Measurements from ENCODE around the gene NCS1.

Gene NCS1

DNA sequence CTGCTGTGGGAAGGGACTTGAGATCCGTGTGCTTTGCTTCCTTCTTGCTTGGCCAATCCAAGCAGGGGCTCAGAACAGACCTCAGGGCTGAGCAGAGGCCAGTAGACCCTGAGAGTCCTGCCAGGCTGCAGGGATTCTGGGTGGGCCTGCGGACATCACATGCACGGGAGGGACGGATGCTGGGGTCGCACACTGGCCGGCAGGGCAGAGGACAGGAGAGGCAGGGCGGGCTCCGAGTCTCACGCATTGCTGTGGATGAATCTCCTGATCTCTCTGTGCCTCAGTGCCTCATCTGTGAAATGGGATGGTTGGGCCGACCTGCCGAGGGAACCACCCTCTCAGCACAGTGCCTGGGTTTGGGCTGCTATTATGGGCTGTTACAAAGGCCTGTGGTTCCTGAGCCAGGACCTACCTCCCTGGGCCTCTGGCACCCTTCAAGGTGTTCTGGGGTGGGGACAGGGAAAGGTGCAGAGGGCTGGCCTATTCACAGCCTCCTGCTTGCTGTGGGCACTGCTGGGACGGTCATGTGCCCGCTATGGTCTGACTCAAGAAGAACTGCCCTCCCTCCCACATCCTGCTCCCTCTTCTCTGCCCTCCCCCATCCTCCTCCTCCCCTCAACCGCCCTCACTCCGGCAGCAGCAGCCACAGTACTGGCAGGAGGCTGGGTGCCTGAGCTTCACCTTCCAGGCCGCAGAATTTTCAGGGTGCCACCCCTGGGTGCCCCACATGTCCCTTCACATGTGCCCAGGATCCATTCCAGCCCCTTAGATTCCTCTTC is 43.3 kb downstream of the NCS1 start:
- Mint-ChIP-seq H3K27ac (no peak overlapping the region), H3K4me1 (peaks cover 3% of the 10 kb centered on the region), H3K36me3 (ENCODE audit: low read depth) (no peaks in the 10 kb centered on the region), H3K4me3 (no peak overlapping the region), H3K27me3 (no peaks in the 10 kb centered on the region), H3K9me3 (no peaks in the 10 kb centered on the region)
- ATAC-seq (no peak), DNase-seq (no peak)

DNA sequence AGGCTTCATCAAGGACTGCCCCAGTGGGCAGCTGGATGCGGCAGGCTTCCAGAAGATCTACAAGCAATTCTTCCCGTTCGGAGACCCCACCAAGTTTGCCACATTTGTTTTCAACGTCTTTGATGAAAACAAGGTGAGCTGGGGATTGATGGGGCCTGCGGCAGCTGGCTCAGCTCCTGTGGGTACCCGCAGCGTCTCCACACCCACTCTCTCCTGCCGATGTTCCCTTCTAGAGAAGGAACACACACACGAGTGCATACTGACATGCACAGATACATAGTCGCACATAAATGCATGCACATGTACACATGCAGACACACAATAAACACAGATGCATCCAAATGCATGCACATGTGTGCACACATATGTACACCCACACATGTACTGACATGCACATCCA is 45.6 kb downstream of the NCS1 start:
- Mint-ChIP-seq H3K36me3 (ENCODE audit: low read depth) (no peaks in the 10 kb centered on the region), H3K27ac (no peak overlapping the region), H3K4me1 (peaks cover 3% of the 10 kb centered on the region), H3K27me3 (no peaks in the 10 kb centered on the region), H3K9me3 (no peaks in the 10 kb centered on the region), H3K4me3 (no peak overlapping the region)
- DNase-seq (no peak), ATAC-seq (no peak)

DNA sequence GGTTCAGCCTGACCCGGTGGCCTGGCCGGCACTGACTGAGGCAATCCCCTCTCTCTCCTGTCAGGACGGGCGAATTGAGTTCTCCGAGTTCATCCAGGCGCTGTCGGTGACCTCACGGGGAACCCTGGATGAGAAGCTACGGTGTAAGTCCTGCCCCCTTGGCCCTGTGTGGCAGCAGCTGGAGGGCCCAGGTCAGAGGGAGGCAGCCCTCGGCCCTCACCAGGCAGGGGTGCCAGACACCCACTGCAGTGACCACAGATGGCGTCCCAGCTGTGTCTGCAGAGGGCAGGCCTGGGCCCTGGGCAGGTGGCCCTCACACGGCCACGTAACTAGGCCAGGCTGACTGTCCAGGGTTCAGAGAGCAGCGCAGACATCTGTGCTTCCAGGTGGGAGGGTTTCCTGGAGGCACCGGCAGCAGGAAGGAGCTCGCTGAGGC is 47.5 kb downstream of the NCS1 start:
- DNase-seq: no peak
- H3K4me3 Mint-ChIP-seq: no peak overlapping the region
- peaks cover 3% of the 10 kb centered on the region for H3K4me1 Mint-ChIP-seq
- no peak for ATAC-seq
- H3K27ac Mint-ChIP-seq: no peak overlapping the region
- H3K27me3 Mint-ChIP-seq: no peaks in the 10 kb centered on the region
- no peaks in the 10 kb centered on the region for H3K9me3 Mint-ChIP-seq
- H3K36me3 Mint-ChIP-seq (ENCODE audit: low read depth): no peaks in the 10 kb centered on the region

DNA sequence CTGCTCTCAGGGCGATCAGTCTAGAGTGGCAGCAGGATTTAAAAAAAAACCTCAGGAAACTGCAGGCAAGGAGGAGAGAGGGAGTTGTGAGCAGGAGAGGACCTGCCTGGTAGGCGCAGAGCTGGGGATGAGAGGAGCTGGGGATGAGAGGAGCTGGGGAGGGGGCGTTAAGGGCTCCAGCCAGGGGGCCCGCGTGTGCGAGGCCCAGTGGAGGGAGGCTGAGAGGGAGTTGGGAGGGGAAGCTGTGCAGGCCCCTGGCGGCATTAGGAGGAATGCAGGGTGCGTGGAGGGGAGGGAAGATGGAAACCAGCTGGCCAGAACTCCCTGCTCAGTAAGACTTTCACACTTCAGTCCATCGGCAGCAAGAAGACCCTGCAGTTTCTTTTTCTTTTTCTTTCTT is 48.1 kb downstream of the NCS1 start:
- Mint-ChIP-seq H3K27me3 (no peaks in the 10 kb centered on the region), H3K4me1 (no peaks in the 10 kb centered on the region), H3K36me3 (ENCODE audit: low read depth) (no peaks in the 10 kb centered on the region), H3K27ac (no peak overlapping the region), H3K9me3 (no peaks in the 10 kb centered on the region), H3K4me3 (no peak overlapping the region)
- ATAC-seq (no peak), DNase-seq (no peak)

DNA sequence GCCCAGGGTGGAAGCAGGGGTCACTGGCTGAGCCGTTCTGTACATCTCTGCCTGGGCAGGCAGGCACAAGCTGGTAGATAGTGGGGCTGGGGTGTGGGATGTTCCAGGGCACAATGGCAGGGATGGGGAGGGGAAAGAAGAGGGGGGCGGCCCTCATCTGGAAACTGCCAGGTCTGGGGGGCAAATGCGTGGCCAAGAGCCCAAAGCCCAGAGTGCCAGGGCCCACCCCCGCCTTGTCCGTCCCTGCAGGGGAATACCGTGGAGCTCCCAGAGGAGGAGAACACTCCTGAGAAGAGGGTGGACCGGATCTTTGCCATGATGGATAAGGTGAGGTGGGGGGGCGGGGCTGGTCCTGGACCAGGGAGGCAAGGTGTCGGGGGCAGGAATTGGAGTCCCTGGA is 50.6 kb downstream of the NCS1 start:
- peaks cover 6% of the 10 kb centered on the region for H3K9me3 Mint-ChIP-seq

DNA sequence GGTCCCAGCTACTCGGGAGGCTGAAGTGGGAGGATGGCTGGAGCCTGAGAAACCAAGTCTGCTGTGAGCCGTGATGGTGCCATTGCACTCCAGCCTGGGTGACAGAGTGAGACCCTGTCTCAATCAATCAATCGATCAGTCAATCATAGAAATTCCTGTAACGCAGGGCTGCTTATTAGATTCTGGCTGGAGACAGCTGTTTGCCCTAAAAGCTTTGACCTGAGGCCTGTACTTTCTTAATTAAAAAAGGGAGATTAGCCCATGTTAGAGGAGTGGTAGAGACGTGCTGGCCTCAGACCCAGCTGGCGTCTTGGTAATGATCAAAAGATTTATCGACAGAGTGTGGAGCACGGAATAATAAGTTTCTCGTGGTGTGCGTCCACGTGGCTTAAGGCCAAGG is 52.9 kb downstream of the NCS1 start:
- Mint-ChIP-seq H3K27me3 (no peaks in the 10 kb centered on the region), H3K36me3 (ENCODE audit: low read depth) (peaks cover 18% of the 10 kb centered on the region), H3K4me1 (no peaks in the 10 kb centered on the region), H3K9me3 (peaks cover 11% of the 10 kb centered on the region), H3K27ac (no peak overlapping the region), H3K4me3 (no peak overlapping the region)
- DNase-seq (no peak), ATAC-seq (no peak)

More for the DNA sequence above, 50.6 kb downstream of the NCS1 start:
- DNase-seq (no peak), ATAC-seq (no peak)
- H3K27me3 Mint-ChIP-seq: no peaks in the 10 kb centered on the region
- no peaks in the 10 kb centered on the region for H3K4me1 Mint-ChIP-seq
- no peak overlapping the region for H3K27ac Mint-ChIP-seq
- H3K36me3 Mint-ChIP-seq (ENCODE audit: low read depth): peaks cover 12% of the 10 kb centered on the region
- H3K4me3 Mint-ChIP-seq: no peak overlapping the region

DNA sequence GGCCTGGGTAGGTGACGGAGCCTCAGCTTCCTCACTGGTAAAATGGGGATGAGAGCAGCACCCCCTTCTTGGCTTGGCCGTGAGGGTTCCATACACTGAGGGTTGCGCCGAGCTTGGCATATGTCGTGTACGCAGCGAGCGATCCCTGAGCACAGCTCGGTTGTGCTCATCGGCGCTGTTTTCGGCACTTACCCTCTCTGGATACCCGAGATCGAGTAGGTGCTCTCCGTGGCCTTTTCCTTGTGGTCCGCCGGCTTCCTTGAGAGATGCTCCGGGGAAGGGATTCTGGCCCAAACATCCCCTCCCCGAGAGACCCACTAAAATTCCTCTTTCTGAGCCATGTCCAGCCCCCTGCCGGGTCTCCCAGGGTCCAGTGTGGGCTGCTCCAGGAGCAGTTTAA is 53.4 kb downstream of the NCS1 start:
- no peaks in the 10 kb centered on the region for H3K4me1 Mint-ChIP-seq
- no peak for DNase-seq
- no peak overlapping the region for H3K4me3 Mint-ChIP-seq
- H3K27me3 Mint-ChIP-seq: no peaks in the 10 kb centered on the region
- H3K27ac Mint-ChIP-seq: no peak overlapping the region
- peaks cover 18% of the 10 kb centered on the region for H3K36me3 Mint-ChIP-seq (ENCODE audit: low read depth)
- peaks cover 11% of the 10 kb centered on the region for H3K9me3 Mint-ChIP-seq
- no peak for ATAC-seq

DNA sequence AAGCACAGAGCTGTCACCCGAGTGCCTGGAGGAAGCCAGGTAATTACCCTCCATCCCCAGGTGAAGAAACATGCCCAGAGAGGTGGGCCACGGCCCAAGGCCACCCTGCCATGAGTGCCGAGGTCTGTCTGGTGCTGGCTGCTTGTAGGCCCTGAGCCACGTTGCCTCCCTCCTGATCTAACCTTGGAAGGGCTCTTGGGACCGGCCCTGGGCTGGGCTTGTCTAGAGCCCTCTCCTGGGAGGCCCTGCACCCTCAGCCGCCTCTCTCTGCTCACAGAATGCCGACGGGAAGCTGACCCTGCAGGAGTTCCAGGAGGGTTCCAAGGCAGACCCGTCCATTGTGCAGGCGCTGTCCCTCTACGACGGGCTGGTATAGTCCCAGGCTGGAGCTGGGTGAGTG is 53.9 kb downstream of the NCS1 start:
- no peak overlapping the region for H3K27ac Mint-ChIP-seq
- ATAC-seq (no peak), DNase-seq (no peak)
- H3K9me3 Mint-ChIP-seq: peaks cover 11% of the 10 kb centered on the region
- H3K36me3 Mint-ChIP-seq (ENCODE audit: low read depth): peaks cover 18% of the 10 kb centered on the region
- no peaks in the 10 kb centered on the region for H3K27me3 Mint-ChIP-seq
- no peaks in the 10 kb centered on the region for H3K4me1 Mint-ChIP-seq
- H3K4me3 Mint-ChIP-seq: no peak overlapping the region

DNA sequence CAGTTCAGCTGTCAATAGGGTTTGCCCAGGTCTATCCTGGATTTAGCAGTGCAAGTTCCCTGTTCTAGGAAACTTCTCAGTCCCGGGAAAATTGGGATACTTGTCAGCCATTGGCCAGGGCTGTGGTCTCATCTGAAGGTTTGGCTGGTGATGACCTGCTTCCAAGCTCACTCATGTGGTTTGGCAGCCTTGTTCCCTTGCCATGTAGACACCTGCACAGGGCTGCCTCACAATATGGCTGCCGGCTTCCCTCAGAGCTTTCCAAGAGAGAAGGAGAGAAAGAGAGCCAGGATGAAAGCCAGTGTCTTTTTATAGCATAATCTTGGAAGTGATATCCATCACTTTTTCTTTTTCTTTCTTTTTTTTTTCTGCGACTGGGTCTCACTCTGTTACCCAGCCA is 55.6 kb downstream of the NCS1 start:
- ATAC-seq (no peak), DNase-seq (no peak)
- Mint-ChIP-seq H3K4me3 (no peak overlapping the region), H3K4me1 (no peaks in the 10 kb centered on the region), H3K27me3 (peaks cover 2% of the 10 kb centered on the region), H3K27ac (no peak overlapping the region), H3K9me3 (peaks cover 11% of the 10 kb centered on the region), H3K36me3 (ENCODE audit: low read depth) (peaks cover 20% of the 10 kb centered on the region)

DNA sequence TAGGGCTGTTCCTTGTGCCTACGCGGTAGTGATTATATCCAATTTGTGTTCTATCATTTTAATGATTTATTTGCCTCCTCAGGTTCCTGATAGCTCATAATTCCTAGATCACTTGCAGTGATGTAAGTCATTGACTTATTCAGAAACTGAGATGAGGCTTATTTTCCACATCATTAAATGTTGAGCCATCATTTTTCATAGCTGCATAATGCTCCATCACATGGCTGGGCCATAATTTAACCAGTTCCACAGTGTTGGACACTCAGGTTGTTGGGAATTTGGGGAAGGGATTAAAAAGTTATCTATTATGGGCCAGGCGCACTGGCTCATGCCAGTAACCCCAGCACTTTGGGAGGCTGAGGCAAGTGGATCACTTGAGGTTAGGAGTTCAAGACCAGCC is 57.6 kb downstream of the NCS1 start:
- ATAC-seq: no peak
- Mint-ChIP-seq H3K4me1 (no peaks in the 10 kb centered on the region), H3K36me3 (ENCODE audit: low read depth) (peaks cover 25% of the 10 kb centered on the region), H3K9me3 (peaks cover 11% of the 10 kb centered on the region), H3K4me3 (no peak overlapping the region), H3K27me3 (peaks cover 2% of the 10 kb centered on the region), H3K27ac (no peak overlapping the region)
- DNase-seq: no peak

DNA sequence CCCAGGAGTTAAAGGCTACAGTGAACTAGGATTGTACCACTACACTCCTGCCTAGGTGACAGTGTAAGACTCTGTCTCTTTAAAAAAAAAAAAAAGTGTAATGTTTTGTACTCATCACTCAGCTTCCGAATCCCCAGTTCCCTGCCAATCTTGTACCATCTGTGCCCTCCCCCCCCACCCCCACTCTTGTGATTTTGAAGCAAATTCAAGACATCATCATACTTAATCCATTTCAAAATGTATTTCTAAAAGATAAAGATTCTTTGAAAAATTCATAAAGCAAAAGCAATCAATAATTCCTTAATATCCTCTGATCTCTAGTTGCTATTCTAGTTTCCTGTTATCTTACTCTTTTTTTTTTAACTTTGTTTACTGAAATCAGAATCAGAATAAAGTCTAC is 58.4 kb downstream of the NCS1 start:
- H3K4me3 Mint-ChIP-seq: no peak overlapping the region
- no peaks in the 10 kb centered on the region for H3K4me1 Mint-ChIP-seq

DNA sequence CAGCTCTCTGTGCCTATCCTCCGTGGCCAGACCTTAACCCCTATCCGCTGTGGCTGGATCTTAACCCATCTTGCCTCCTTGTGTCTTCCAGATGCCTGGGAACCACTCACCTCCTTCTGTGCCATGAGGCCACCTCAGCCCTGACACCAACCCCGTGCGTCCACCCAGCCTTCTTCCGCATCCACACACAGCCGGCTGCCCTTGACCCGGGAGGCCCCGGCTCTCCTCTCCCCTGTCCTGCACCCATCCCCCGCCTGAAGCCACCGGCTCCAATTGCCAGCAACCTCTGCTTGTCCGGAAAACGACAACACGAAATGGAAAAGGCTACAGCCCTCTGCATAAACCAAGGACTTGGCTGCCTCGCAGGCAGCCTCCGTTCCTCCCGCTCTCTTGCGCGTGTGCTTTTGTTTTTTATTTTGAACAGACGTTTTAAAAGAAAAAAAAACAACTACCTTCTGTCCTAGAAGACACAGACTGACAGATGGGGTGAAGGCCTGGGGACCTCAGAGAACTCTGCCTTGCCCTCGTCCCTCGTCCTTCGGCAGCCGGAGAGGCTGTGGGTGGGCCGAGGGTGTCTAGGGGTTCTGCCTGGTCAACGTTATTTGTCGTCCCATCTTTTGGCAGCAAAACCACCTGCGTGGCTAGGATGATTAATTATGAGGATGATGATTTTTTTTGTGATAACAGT is 60.8 kb downstream of the NCS1 start:
- no peak overlapping the region for H3K27ac Mint-ChIP-seq

More for the DNA sequence above, 58.4 kb downstream of the NCS1 start:
- no peak for ATAC-seq
- peaks cover 25% of the 10 kb centered on the region for H3K36me3 Mint-ChIP-seq (ENCODE audit: low read depth)
- H3K27me3 Mint-ChIP-seq: peaks cover 2% of the 10 kb centered on the region
- H3K27ac Mint-ChIP-seq: no peak overlapping the region
- H3K9me3 Mint-ChIP-seq: peaks cover 11% of the 10 kb centered on the region
- DNase-seq: no peak

DNA sequence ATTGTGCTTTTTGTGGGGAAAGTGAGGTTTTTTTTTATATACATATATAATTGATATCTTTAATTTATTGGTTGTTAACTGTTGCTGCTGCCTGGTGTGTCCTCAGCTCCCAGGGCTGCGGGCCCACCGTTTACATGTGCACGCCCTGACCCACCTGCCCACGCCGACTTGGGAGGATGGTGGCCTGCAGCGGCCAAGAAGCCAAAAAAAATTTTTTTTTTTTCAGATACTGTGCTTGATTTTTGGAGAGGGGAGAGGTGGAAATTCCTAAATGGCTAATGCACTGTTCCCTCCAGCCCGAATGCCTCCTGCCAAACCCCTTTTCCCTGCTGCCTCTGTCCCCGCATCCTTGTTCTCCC is 61.4 kb downstream of the NCS1 start:
- H3K27ac Mint-ChIP-seq: no peak overlapping the region
- ATAC-seq (no peak), DNase-seq (no peak)
- H3K27me3 Mint-ChIP-seq: peaks cover 4% of the 10 kb centered on the region
- no peak overlapping the region for H3K4me3 Mint-ChIP-seq
- H3K9me3 Mint-ChIP-seq: peaks cover 4% of the 10 kb centered on the region
- peaks cover 13% of the 10 kb centered on the region for H3K36me3 Mint-ChIP-seq (ENCODE audit: low read depth)
- peaks cover 5% of the 10 kb centered on the region for H3K4me1 Mint-ChIP-seq

More for the DNA sequence above, 60.8 kb downstream of the NCS1 start:
- Mint-ChIP-seq H3K4me1 (peaks cover 5% of the 10 kb centered on the region), H3K36me3 (ENCODE audit: low read depth) (peaks cover 13% of the 10 kb centered on the region), H3K4me3 (no peak overlapping the region), H3K9me3 (peaks cover 4% of the 10 kb centered on the region), H3K27me3 (peaks cover 3% of the 10 kb centered on the region)
- no peak for DNase-seq
- no peak for ATAC-seq

DNA sequence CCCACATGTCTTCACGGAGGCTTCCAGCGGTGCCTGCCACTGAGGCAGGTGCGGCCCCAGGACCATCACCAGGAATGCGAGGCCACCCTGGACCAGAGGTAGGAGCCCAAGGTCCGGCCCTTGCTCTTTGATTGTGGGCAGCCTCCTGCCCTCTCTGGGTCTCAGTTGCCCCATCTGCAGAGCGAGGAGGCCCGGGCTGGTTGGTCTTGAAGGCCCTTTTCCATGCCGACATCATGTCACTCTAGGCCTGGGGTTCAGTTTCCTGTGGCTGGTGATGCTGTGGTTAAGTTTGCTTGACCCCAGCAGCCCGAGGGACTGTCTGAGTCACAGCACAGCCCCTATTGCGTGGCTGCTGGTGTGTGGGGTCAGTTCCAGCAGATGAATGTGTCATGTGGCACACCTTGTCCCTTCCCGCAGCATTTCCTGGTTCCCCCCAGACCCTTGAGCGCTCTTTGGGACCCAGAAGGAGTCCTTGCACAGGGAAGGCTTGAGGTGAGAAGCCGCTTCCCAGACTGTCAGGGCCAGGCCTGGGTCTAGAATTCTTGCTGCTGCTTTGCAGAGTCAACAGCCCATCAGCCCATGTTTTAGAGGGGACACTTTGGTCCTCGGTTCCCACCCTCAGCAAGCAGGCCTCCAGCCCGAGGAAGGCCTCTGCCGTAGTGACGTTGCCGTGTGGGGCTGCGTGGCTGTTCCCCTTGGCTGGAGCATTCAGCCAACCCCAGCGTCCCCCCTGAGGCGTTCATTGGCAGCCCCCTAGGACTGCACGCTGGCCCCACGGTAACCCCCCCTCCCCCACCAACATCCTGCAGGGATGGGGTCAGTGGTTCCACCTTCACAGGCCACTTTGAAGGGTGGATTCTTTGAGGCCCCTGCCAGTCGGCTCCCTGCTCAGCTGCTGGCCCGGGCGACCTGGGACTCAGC is 62.4 kb downstream of the NCS1 start:
- no peak for ATAC-seq
- Mint-ChIP-seq H3K4me1 (peaks cover 14% of the 10 kb centered on the region), H3K4me3 (no peak overlapping the region), H3K36me3 (ENCODE audit: low read depth) (peaks cover 9% of the 10 kb centered on the region), H3K27me3 (peaks cover 6% of the 10 kb centered on the region), H3K27ac (no peak overlapping the region), H3K9me3 (peaks cover 2% of the 10 kb centered on the region)
- DNase-seq: no peak
